MV-4-11 (cell line): Measurements from ENCODE around the gene ARSG.
"Not testable (repeated sequence)": the region's sequence is repeated elsewhere in the genome, so short reads cannot be mapped to it uniquely, and the experiment has no call there.

Source experiments
- DNase-seq: peaks from one replicate; lab custom pipeline; 2025; lab: John Stamatoyannopoulos, UW

ARSG gene

GRCh38 chr17:68290955-68291835 lies at the start of gene ARSG, which contains the start of gene SLC16A6:
TSS of gene ARSG (plus strand) at chr17:68291495. CDS start at chr17:68307494, 15,999 bp downstream.
TSS of gene SLC16A6 (minus strand) at chr17:68291127. CDS start at chr17:68278320, 12,807 bp downstream.
- peak; percentile 43 for DNase-seq

GRCh38 chr17:68246271-68247028 lies 44.8 kb upstream of the ARSG start:
- no peak for DNase-seq

GRCh38 chr17:68247445-68248198 lies 43.7 kb upstream of the ARSG start, which contains the start of gene AMZ2:
TSS of gene AMZ2 (plus strand) at chr17:68248043. CDS start at chr17:68250188, 2,145 bp downstream.
- peak; percentile 86 for DNase-seq

GRCh38 chr17:68248199-68248825 lies 43.0 kb upstream of the ARSG start:
- DNase-seq = peak; percentile 26

- DNase-seq = peak; percentile 69
Measured at GRCh38 chr17:68248891-68249290, 42.4 kb upstream of the ARSG start.

- DNase-seq = peak; percentile 87
Measured at GRCh38 chr17:68249354-68249765, 41.9 kb upstream of the ARSG start.

- DNase-seq = not testable (repeated sequence)
Measured at GRCh38 chr17:68253426-68253825, 37.9 kb upstream of the ARSG start.

- DNase-seq = no peak
Measured at GRCh38 chr17:68255151-68255550, 36.1 kb upstream of the ARSG start.

- peak; percentile 93 for DNase-seq
Measured at GRCh38 chr17:68255731-68256538, 35.4 kb upstream of the ARSG start.

GRCh38 chr17:68256701-68257100 lies 34.6 kb upstream of the ARSG start:
- not testable (repeated sequence) for DNase-seq

GRCh38 chr17:68257934-68258333 lies 33.4 kb upstream of the ARSG start:
- DNase-seq = no peak

GRCh38 chr17:68258890-68259647 lies 32.2 kb upstream of the ARSG start:
- DNase-seq = peak; percentile 62

- DNase-seq = not testable (repeated sequence)
Measured at GRCh38 chr17:68259648-68259951, 31.7 kb upstream of the ARSG start.

GRCh38 chr17:68260051-68260762 lies 31.1 kb upstream of the ARSG start:
- DNase-seq = no peak

- DNase-seq = not testable (repeated sequence)
Measured at GRCh38 chr17:68262467-68262866, 28.8 kb upstream of the ARSG start.

- DNase-seq = peak; percentile 68
Measured at GRCh38 chr17:68263101-68263681, 28.1 kb upstream of the ARSG start.

- DNase-seq = not testable (repeated sequence)
Measured at GRCh38 chr17:68265833-68266232, 25.5 kb upstream of the ARSG start.

- no peak for DNase-seq
Measured at GRCh38 chr17:68273722-68274121, 17.6 kb upstream of the ARSG start.

- DNase-seq = not testable (repeated sequence)
Measured at GRCh38 chr17:68276339-68276738, 15.0 kb upstream of the ARSG start.
